PC-9 (cell line): Measurements from ENCODE around the gene MAGIX.

Experiments
- CTCF ChIP-seq: fragments of 200-600 bp; sonication (generic); conservative IDR thresholded peaks from 2 replicates; pipeline ENCODE4 v1.6.1; 2017; ENCODE audit warnings: mixed run types, antibody characterized with exemption, mild to moderate bottlenecking, moderate library complexity
- EZH2 ChIP-seq: fragments of 200-600 bp; sonication (generic); IDR thresholded peaks from 2 replicates; pipeline ENCODE4 v1.8.0; 2017; ENCODE audit warnings: antibody characterized with exemption, low read depth

GRCh38 chrX:49178537-49178936, 16.0 kb downstream of the MAGIX start:
- no peak for TF ChIP-seq CTCF
- TF ChIP-seq EZH2: no peak
